ENCODE results near the gene UBR1.

DNA sequence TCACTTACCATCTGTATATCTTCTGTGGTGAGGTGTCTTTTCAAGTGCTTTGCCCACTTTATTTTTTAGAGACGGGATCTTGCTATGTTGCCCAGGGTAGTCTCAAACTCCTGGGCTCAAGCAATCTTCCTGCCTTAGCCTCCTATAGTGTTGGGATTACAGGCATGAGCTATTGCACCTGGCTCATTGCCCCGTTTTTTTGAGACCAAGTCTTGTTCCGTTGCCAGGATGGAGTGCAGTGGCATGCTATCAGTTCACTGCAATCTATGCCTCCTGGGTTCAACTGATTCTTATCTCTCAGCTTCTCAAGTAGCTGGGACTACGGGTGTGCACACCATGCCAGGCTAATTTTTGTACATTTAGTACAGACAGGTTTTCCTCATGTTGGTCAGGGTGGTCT, 132.7 kb downstream of the UBR1 start:
- TF ChIP-seq, protein P1, sequence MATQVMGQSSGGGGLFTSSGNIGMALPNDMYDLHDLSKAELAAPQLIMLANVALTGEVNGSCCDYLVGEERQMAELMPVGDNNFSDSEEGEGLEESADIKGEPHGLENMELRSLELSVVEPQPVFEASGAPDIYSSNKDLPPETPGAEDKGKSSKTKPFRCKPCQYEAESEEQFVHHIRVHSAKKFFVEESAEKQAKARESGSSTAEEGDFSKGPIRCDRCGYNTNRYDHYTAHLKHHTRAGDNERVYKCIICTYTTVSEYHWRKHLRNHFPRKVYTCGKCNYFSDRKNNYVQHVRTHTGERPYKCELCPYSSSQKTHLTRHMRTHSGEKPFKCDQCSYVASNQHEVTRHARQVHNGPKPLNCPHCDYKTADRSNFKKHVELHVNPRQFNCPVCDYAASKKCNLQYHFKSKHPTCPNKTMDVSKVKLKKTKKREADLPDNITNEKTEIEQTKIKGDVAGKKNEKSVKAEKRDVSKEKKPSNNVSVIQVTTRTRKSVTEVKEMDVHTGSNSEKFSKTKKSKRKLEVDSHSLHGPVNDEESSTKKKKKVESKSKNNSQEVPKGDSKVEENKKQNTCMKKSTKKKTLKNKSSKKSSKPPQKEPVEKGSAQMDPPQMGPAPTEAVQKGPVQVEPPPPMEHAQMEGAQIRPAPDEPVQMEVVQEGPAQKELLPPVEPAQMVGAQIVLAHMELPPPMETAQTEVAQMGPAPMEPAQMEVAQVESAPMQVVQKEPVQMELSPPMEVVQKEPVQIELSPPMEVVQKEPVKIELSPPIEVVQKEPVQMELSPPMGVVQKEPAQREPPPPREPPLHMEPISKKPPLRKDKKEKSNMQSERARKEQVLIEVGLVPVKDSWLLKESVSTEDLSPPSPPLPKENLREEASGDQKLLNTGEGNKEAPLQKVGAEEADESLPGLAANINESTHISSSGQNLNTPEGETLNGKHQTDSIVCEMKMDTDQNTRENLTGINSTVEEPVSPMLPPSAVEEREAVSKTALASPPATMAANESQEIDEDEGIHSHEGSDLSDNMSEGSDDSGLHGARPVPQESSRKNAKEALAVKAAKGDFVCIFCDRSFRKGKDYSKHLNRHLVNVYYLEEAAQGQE (IDR thresholded peaks at IDR 0.05; ENCODE audit: borderline replicate concordance): no peak
- no peak for TF ChIP-seq CTCF (IDR thresholded peaks at IDR 0.05; ENCODE audit: poor library complexity, severe bottlenecking)
- TF ChIP-seq POLR2AphosphoS5 (IDR thresholded peaks at IDR 0.05): no peak
- TF ChIP-seq EP300 (conservative IDR thresholded peaks at IDR 0.05; ENCODE audit: poor library complexity, severe bottlenecking): no peak
- no peak for TF ChIP-seq TAF1 (IDR thresholded peaks at IDR 0.05; ENCODE audit: low read depth)
